OCI-LY3 (cell line): ENCODE measurements around the gene SLC25A33.

Source experiments
- H2AFZ ChIP-seq: fragments of 200-600, 300-600 bp; shearing (Covaris generic); 2 replicates; pipeline ENCODE4 v1.6.0; 2014; ENCODE audit warnings: antibody characterized with exemption, low read depth, low read length
- H3K27ac ChIP-seq: fragments of 200-600, 300-600 bp; sonication (generic); 2 replicates; pipeline ENCODE4 v1.5.1; 2014; ENCODE audit warnings: mild to moderate bottlenecking, low read length, moderate library complexity, mixed read lengths
- H3K27me3 ChIP-seq: fragments of 200-600, 300-600 bp; sonication (generic); 2 replicates; pipeline ENCODE4 v1.6.1; 2014; ENCODE audit warnings: low read depth, low read length, mixed read lengths
- H3K36me3 ChIP-seq: fragments of 200-600, 300-600 bp; sonication (generic); replicated peaks from 2 replicates; pipeline ENCODE3; 2014; ENCODE audit warnings: low read depth, low read length, mixed read lengths
- H3K4me1 ChIP-seq: fragments of 300-600, 200-600 bp; sonication (generic); 2 replicates; pipeline ENCODE4 v1.6.1; 2014; ENCODE audit warnings: low read length, mixed read lengths
- H3K4me2 ChIP-seq: fragments of 200-600, 300-600 bp; sonication (generic); 2 replicates; pipeline ENCODE4 v1.6.1; 2014; ENCODE audit warnings: low read length, mixed read lengths
- H3K4me3 ChIP-seq: fragments of 300-600, 200-600 bp; sonication (generic); 2 replicates; pipeline ENCODE4 v1.5.1; 2014; ENCODE audit warnings: antibody characterized with exemption, mild to moderate bottlenecking, low read length, moderate library complexity
- H3K79me2 ChIP-seq: fragments of 300-600, 200-600 bp; shearing (Covaris generic); 2 replicates; pipeline ENCODE4 v1.6.1; 2014; ENCODE audit warnings: mild to moderate bottlenecking, low read length, mixed read lengths
- H3K9ac ChIP-seq: fragments of 300-600, 200-600 bp; shearing (Covaris generic); 2 replicates; pipeline ENCODE4 v1.6.0; 2014; ENCODE audit warnings: mild to moderate bottlenecking, low read length, moderate library complexity
- H3K9me3 ChIP-seq: fragments of 200-600, 300-600 bp; shearing (Covaris generic); 2 replicates; pipeline ENCODE4 v1.6.1; 2014; ENCODE audit warnings: low read length, mixed read lengths; ENCODE audit not compliant: insufficient read depth
- H4K20me1 ChIP-seq: fragments of 200-600, 300-600 bp; sonication (generic); 2 replicates; pipeline ENCODE4 v1.6.1; 2016; ENCODE audit warnings: low read length, mixed read lengths; ENCODE audit not compliant: insufficient read depth
- EZH2phosphoT487 ChIP-seq: fragments of 200-600 bp; shearing (Covaris generic); IDR thresholded peaks from 2 replicates; pipeline ENCODE4 v1.6.1; 2018; ENCODE audit warnings: antibody characterized with exemption, mixed run types, low read depth
- TF ChIP-seq, protein P1 (sequence below): fragments of 200-600, 300-600 bp; sonication (generic); IDR thresholded peaks from 2 replicates; pipeline ENCODE4 v1.5.1; 2014; ENCODE audit warnings: antibody characterized with exemption, low read length, low read depth

SLC25A33 gene

DNA sequence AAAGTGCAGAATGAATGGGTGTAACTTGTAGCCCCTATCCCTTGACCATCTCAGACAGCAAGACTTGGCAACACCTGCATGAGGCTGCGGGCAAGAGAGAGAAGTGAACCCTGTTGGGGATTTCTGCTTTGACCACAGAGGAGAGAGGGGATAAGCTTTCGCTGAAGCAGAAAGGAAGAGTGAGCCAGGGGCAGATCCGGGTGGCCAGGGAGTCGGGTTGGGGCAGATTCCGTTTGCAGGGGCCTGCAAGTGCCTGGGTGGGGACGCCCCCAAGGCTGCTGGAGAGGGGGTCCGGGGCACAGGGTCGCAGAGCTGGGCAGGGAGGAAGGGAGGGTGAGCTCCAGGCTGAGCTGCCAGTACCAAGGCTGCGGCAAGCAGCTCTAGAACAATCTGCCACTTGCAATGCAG, 86.9 kb downstream of the SLC25A33 start:
- H4K20me1 ChIP-seq: no peaks in the 10 kb centered on the region
- TF ChIP-seq EZH2phosphoT487: no peak
- TF ChIP-seq, protein P1, sequence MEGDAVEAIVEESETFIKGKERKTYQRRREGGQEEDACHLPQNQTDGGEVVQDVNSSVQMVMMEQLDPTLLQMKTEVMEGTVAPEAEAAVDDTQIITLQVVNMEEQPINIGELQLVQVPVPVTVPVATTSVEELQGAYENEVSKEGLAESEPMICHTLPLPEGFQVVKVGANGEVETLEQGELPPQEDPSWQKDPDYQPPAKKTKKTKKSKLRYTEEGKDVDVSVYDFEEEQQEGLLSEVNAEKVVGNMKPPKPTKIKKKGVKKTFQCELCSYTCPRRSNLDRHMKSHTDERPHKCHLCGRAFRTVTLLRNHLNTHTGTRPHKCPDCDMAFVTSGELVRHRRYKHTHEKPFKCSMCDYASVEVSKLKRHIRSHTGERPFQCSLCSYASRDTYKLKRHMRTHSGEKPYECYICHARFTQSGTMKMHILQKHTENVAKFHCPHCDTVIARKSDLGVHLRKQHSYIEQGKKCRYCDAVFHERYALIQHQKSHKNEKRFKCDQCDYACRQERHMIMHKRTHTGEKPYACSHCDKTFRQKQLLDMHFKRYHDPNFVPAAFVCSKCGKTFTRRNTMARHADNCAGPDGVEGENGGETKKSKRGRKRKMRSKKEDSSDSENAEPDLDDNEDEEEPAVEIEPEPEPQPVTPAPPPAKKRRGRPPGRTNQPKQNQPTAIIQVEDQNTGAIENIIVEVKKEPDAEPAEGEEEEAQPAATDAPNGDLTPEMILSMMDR: no peak
- peak overlapping the region; percentile 71 for H3K4me3 ChIP-seq
- H3K9me3 ChIP-seq: no peaks in the 10 kb centered on the region
- peaks cover 23% of the 10 kb centered on the region for H3K79me2 ChIP-seq
- H3K27ac ChIP-seq: peak overlapping the region; percentile 95
- peak overlapping the region; percentile 82 for H3K9ac ChIP-seq
- peak overlapping the region; percentile 100 for H3K4me2 ChIP-seq
- H3K36me3 ChIP-seq: peaks cover 12% of the 10 kb centered on the region
- H3K27me3 ChIP-seq: no peaks in the 10 kb centered on the region
- H3K4me1 ChIP-seq: peaks cover 52% of the 10 kb centered on the region
- no peak overlapping the region for H2AFZ ChIP-seq

DNA sequence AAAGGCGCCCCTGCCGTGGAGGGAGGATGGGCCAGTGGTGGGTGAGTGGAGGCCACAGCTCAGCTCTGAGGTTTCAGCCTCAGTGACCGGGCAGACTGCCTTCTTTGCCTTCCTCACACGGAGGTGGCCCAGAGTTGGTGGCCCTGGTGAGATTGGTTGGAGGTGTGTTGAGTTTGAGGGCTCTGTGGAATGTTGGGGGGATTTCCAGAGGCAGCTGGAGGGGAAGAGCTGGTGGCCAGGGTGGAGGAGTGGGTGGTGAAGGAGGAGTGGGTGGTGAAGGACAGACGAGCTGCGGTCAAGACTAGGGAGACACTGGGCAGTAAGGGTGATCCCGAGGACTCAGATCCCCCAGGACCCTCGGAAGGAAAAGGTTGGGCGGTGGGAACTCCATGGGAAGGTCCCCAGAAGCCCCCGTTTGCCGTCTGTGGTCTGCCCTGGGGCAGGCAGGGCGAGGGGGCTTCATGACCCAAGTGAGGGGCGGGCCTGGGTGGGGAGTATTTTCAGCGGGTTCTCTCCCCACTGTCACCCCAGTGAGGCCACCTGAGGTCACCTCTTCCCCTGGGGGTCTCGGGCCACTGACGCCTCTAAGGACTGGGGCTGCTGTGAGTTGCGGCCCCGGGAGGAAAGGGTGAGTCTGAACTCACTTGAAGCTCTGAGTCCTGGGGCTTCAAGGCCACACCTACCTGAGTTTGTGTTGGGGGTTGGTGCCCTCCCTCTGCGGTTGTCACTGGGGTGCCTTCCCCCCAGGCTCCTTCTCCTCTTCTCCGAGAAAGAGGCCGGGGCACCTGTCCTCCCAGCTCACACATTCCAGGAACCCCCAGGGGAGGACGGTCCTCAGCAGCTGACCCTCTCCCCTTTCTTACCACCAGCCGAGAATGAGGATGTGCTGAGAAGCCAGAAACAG, 89.5 kb downstream of the SLC25A33 start:
- no peaks in the 10 kb centered on the region for H4K20me1 ChIP-seq
- H3K27ac ChIP-seq: peak overlapping the region; percentile 95
- peaks cover 24% of the 10 kb centered on the region for H3K36me3 ChIP-seq
- no peak overlapping the region for H2AFZ ChIP-seq
- H3K27me3 ChIP-seq: no peaks in the 10 kb centered on the region
- TF ChIP-seq EZH2phosphoT487: no peak
- TF ChIP-seq, protein P1: no peak
- peaks cover 27% of the 10 kb centered on the region for H3K79me2 ChIP-seq
- peaks cover 53% of the 10 kb centered on the region for H3K4me1 ChIP-seq
- H3K4me2 ChIP-seq: peak overlapping the region; percentile 100
- H3K9ac ChIP-seq: peak overlapping the region; percentile 99
- H3K4me3 ChIP-seq: peak overlapping the region; percentile 76
- H3K9me3 ChIP-seq: no peaks in the 10 kb centered on the region

DNA sequence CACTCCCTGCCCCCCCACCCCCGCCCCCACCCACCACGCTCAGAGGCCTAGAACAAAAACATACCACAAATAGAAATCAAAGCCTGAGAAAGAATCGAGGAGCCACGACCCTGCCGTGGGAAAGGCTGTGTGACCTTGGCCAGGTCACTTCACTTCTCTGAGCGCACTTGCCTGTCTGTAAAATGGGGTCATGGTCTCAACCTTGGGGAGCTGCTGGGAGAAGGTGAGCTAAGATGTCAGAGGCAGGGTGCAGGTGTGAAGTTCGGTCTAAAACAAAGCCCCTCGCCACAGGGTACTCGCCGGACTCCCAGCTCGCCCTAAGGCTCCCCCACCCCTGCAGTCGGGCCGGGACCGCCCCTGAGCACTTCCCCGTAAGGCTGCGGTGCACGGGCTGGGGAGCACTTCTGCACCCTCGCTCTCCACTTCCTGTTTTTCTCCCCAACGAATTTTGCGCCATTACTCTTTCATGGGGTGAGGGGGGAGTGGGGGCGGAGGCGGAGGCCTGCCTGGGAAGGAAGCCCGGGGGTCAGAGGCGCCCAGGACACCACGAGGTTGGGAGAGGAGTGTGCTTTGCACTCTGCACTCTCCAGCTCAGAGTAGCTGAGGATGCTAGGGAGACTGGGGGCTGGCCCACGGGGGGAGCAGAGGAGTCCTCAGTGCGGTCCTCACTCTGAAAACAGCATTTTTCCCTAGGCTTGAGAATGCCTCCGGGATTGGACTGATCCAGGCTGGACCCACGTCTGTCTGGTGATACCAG, 90.4 kb downstream of the SLC25A33 start:
- Histone ChIP-seq H3K4me1 (peaks cover 53% of the 10 kb centered on the region), H3K9ac (peak overlapping the region; percentile 99), H2AFZ (no peak overlapping the region), H4K20me1 (no peaks in the 10 kb centered on the region), H3K4me2 (peak overlapping the region; percentile 100), H3K27me3 (no peaks in the 10 kb centered on the region), H3K9me3 (no peaks in the 10 kb centered on the region), H3K36me3 (peaks cover 27% of the 10 kb centered on the region), H3K79me2 (peaks cover 27% of the 10 kb centered on the region), H3K27ac (peak overlapping the region; percentile 95), H3K4me3 (peak overlapping the region; percentile 93)
- TF ChIP-seq, protein P1: no peak
- no peak for TF ChIP-seq EZH2phosphoT487
